Stimulated activated memory B cell treated with anti-CD40 and anti-IgM and Interleukin-4, amounts not matched to agents 10 μg/mL and 1 μg/mL and 100 μg/mL, for 72 hours (primary cell): ENCODE results near the gene DAAM1.

Experiments
- ATAC-seq: fragments of 150-1000 bp; cut with Tn5 transposase; 2 replicates; pipeline ENCODE4 v1.10.0; 2021
- H3K27ac Mint-ChIP-seq: one replicate; pipeline ENCODE4 v1.8.0; 2022; ENCODE audit warnings: mild to moderate bottlenecking, mixed read lengths
- H3K27me3 Mint-ChIP-seq: one replicate; pipeline ENCODE4 v1.8.0; 2022; ENCODE audit warnings: mixed read lengths
- H3K36me3 Mint-ChIP-seq: one replicate; pipeline ENCODE4 v1.8.0; 2022; ENCODE audit warnings: mixed read lengths
- H3K4me1 Mint-ChIP-seq: one replicate; pipeline ENCODE4 v1.8.0; 2022; ENCODE audit warnings: mixed read lengths
- H3K4me3 Mint-ChIP-seq: one replicate; pipeline ENCODE4 v1.8.0; 2022; ENCODE audit warnings: mild to moderate bottlenecking, moderate library complexity, mixed read lengths
- H3K9me3 Mint-ChIP-seq: one replicate; pipeline ENCODE4 v1.8.0; 2022; ENCODE audit warnings: mixed read lengths

The DAAM1 gene

GRCh38 chr14:59346796-59347510 lies 158.5 kb downstream of the DAAM1 start:
- Mint-ChIP-seq H3K36me3 (peaks cover 25% of the 10 kb centered on the region), H3K27ac (no peak overlapping the region), H3K4me3 (no peak overlapping the region), H3K27me3 (no peaks in the 10 kb centered on the region), H3K4me1 (no peaks in the 10 kb centered on the region), H3K9me3 (no peaks in the 10 kb centered on the region)
- no peak for ATAC-seq

GRCh38 chr14:59347511-59347900 lies 159.0 kb downstream of the DAAM1 start:
- H3K4me1 Mint-ChIP-seq, result no peaks in the 10 kb centered on the region
- H3K27me3 Mint-ChIP-seq, result no peaks in the 10 kb centered on the region
- H3K4me3 Mint-ChIP-seq, result no peak overlapping the region
- no peak overlapping the region for H3K27ac Mint-ChIP-seq
- H3K9me3 Mint-ChIP-seq, result no peaks in the 10 kb centered on the region
- peaks cover 23% of the 10 kb centered on the region for H3K36me3 Mint-ChIP-seq
- no peak for ATAC-seq

- Mint-ChIP-seq H3K27me3 (no peaks in the 10 kb centered on the region), H3K27ac (no peak overlapping the region), H3K9me3 (no peaks in the 10 kb centered on the region), H3K4me1 (peaks cover under 1% of the 10 kb centered on the region), H3K36me3 (peaks cover 19% of the 10 kb centered on the region), H3K4me3 (no peak overlapping the region)
- no peak for ATAC-seq
Measured at GRCh38 chr14:59347915-59348314, 159.4 kb downstream of the DAAM1 start.

GRCh38 chr14:59349258-59349701 lies 160.8 kb downstream of the DAAM1 start:
- no peaks in the 10 kb centered on the region for H3K9me3 Mint-ChIP-seq
- no peak for ATAC-seq
- no peak overlapping the region for H3K27ac Mint-ChIP-seq

GRCh38 chr14:59352961-59353360 lies 164.5 kb downstream of the DAAM1 start:
- no peaks in the 10 kb centered on the region for H3K9me3 Mint-ChIP-seq
- no peaks in the 10 kb centered on the region for H3K27me3 Mint-ChIP-seq
- H3K27ac Mint-ChIP-seq, result no peak overlapping the region
- ATAC-seq, result no peak
- peaks cover 36% of the 10 kb centered on the region for H3K4me1 Mint-ChIP-seq
- peaks cover 33% of the 10 kb centered on the region for H3K36me3 Mint-ChIP-seq
- H3K4me3 Mint-ChIP-seq, result no peak overlapping the region

More at GRCh38 chr14:59349258-59349701, 160.8 kb downstream of the DAAM1 start:
- Mint-ChIP-seq H3K4me1 (peaks cover 6% of the 10 kb centered on the region), H3K36me3 (peaks cover 24% of the 10 kb centered on the region), H3K4me3 (no peak overlapping the region), H3K27me3 (no peaks in the 10 kb centered on the region)

GRCh38 chr14:59354666-59355065 lies 166.2 kb downstream of the DAAM1 start:
- Mint-ChIP-seq H3K36me3 (peaks cover 27% of the 10 kb centered on the region), H3K27ac (peak overlapping the region; percentile 9), H3K4me3 (no peak overlapping the region), H3K4me1 (peaks cover 53% of the 10 kb centered on the region), H3K9me3 (no peaks in the 10 kb centered on the region), H3K27me3 (no peaks in the 10 kb centered on the region)
- ATAC-seq, result no peak

GRCh38 chr14:59355091-59355490 lies 166.6 kb downstream of the DAAM1 start:
- no peaks in the 10 kb centered on the region for H3K27me3 Mint-ChIP-seq
- H3K4me1 Mint-ChIP-seq, result peaks cover 57% of the 10 kb centered on the region
- H3K4me3 Mint-ChIP-seq, result no peak overlapping the region
- peak overlapping the region; percentile 9 for H3K27ac Mint-ChIP-seq
- ATAC-seq, result no peak
- no peaks in the 10 kb centered on the region for H3K9me3 Mint-ChIP-seq
- peaks cover 27% of the 10 kb centered on the region for H3K36me3 Mint-ChIP-seq

GRCh38 chr14:59356312-59356711 lies 167.8 kb downstream of the DAAM1 start:
- no peaks in the 10 kb centered on the region for H3K27me3 Mint-ChIP-seq
- peak; percentile 67 for ATAC-seq
- H3K4me3 Mint-ChIP-seq, result no peak overlapping the region
- H3K36me3 Mint-ChIP-seq, result peaks cover 36% of the 10 kb centered on the region
- peaks cover 69% of the 10 kb centered on the region for H3K4me1 Mint-ChIP-seq
- peak overlapping the region; percentile 9 for H3K27ac Mint-ChIP-seq
- H3K9me3 Mint-ChIP-seq, result no peaks in the 10 kb centered on the region

- H3K4me1 Mint-ChIP-seq, result peaks cover 74% of the 10 kb centered on the region
- peak overlapping the region; percentile 12 for H3K4me3 Mint-ChIP-seq
- no peaks in the 10 kb centered on the region for H3K27me3 Mint-ChIP-seq
- no peaks in the 10 kb centered on the region for H3K9me3 Mint-ChIP-seq
- H3K36me3 Mint-ChIP-seq, result peaks cover 37% of the 10 kb centered on the region
- peak overlapping the region; percentile 66 for H3K27ac Mint-ChIP-seq
- ATAC-seq, result peak; percentile 98
Measured at GRCh38 chr14:59356767-59357166, 168.3 kb downstream of the DAAM1 start.

GRCh38 chr14:59358102-59358501 lies 169.6 kb downstream of the DAAM1 start:
- Mint-ChIP-seq H3K36me3 (peaks cover 34% of the 10 kb centered on the region), H3K27me3 (no peaks in the 10 kb centered on the region), H3K4me1 (peaks cover 71% of the 10 kb centered on the region), H3K9me3 (no peaks in the 10 kb centered on the region), H3K4me3 (no peak overlapping the region), H3K27ac (peak overlapping the region; percentile 66)
- ATAC-seq, result no peak

- Mint-ChIP-seq H3K27ac (peak overlapping the region; percentile 80), H3K36me3 (peaks cover 30% of the 10 kb centered on the region), H3K4me3 (no peak overlapping the region), H3K9me3 (no peaks in the 10 kb centered on the region), H3K4me1 (peaks cover 68% of the 10 kb centered on the region), H3K27me3 (no peaks in the 10 kb centered on the region)
- ATAC-seq, result no peak
Measured at GRCh38 chr14:59358784-59359183, 170.3 kb downstream of the DAAM1 start.

GRCh38 chr14:59359431-59360124 lies 171.1 kb downstream of the DAAM1 start:
- Mint-ChIP-seq H3K9me3 (no peaks in the 10 kb centered on the region), H3K27ac (peak overlapping the region; percentile 80), H3K4me1 (peaks cover 68% of the 10 kb centered on the region), H3K36me3 (peaks cover 28% of the 10 kb centered on the region), H3K4me3 (no peak overlapping the region), H3K27me3 (no peaks in the 10 kb centered on the region)
- ATAC-seq, result no peak

GRCh38 chr14:59360233-59360632 lies 171.8 kb downstream of the DAAM1 start:
- no peaks in the 10 kb centered on the region for H3K27me3 Mint-ChIP-seq
- H3K27ac Mint-ChIP-seq, result peak overlapping the region; percentile 80
- H3K36me3 Mint-ChIP-seq, result peaks cover 31% of the 10 kb centered on the region
- H3K4me1 Mint-ChIP-seq, result peaks cover 64% of the 10 kb centered on the region
- H3K4me3 Mint-ChIP-seq, result no peak overlapping the region
- H3K9me3 Mint-ChIP-seq, result no peaks in the 10 kb centered on the region
- no peak for ATAC-seq

GRCh38 chr14:59360923-59361794 lies 172.7 kb downstream of the DAAM1 start:
- H3K27ac Mint-ChIP-seq, result peak overlapping the region; percentile 80
- H3K9me3 Mint-ChIP-seq, result no peaks in the 10 kb centered on the region
- H3K4me1 Mint-ChIP-seq, result peaks cover 56% of the 10 kb centered on the region
- H3K36me3 Mint-ChIP-seq, result peaks cover 28% of the 10 kb centered on the region
- peak overlapping the region; percentile 59 for H3K4me3 Mint-ChIP-seq
- H3K27me3 Mint-ChIP-seq, result no peaks in the 10 kb centered on the region
- ATAC-seq, result no peak

- H3K9me3 Mint-ChIP-seq, result no peaks in the 10 kb centered on the region
- H3K4me1 Mint-ChIP-seq, result peaks cover 42% of the 10 kb centered on the region
- H3K27me3 Mint-ChIP-seq, result no peaks in the 10 kb centered on the region
- H3K27ac Mint-ChIP-seq, result no peak overlapping the region
- peaks cover 30% of the 10 kb centered on the region for H3K36me3 Mint-ChIP-seq
- ATAC-seq, result no peak
- H3K4me3 Mint-ChIP-seq, result no peak overlapping the region
Measured at GRCh38 chr14:59362513-59362912, 174.0 kb downstream of the DAAM1 start.
